Measurements from ENCODE around the gene POU4F2.

The POU4F2 gene

GRCh38 chr4:146674829-146675570, 36.3 kb downstream of the POU4F2 start:
- H3K9ac ChIP-seq (ENCODE audit: low read length) = no peak overlapping the region
- no peaks in the 10 kb centered on the region for H3K36me3 ChIP-seq (ENCODE audit: control insufficient read depth, insufficient read depth, low read length)
- no peaks in the 10 kb centered on the region for H3K27me3 ChIP-seq (ENCODE audit: control insufficient read depth, insufficient read depth, low read length)
- no peaks in the 10 kb centered on the region for H3K4me1 ChIP-seq (ENCODE audit: control insufficient read depth, insufficient read depth, low read length)
- no peaks in the 10 kb centered on the region for H3K9me3 ChIP-seq (ENCODE audit: control insufficient read depth, low read length)
- no peak overlapping the region for H3K4me3 ChIP-seq (ENCODE audit: low read length)
